GM23338 (cell line): ENCODE data around the gene GFRA4. TPM values are rescaled to one million over a fixed set of nuclear protein-coding genes. Genes with fewer than 3 reads are reported as not detected.

Experiments
- ATAC-seq: fragments of 200-7000 bp; cut with Tn5 transposase; 3 replicates; pipeline ENCODE4 v1.9.1; 2020
- DNase-seq: peaks from one replicate; pipeline ENCODE4 v3.0.0-alpha.2; 2015; ENCODE audit warnings: low spot score
- H2AFZ ChIP-seq: fragments of 200-600 bp; sonication (generic); 2 replicates; pipeline ENCODE4 v1.8.0; 2016; ENCODE audit warnings: antibody characterized with exemption, mild to moderate bottlenecking, moderate library complexity
- H3F3A ChIP-seq: fragments of 200-600 bp; sonication (generic); replicated peaks from 2 replicates; pipeline ENCODE4 v1.8.0; 2017; ENCODE audit warnings: antibody characterized with exemption, mixed run types, low read depth
- H3K27ac ChIP-seq: fragments of 200-600 bp; sonication (generic); 2 replicates; pipeline ENCODE4 v1.6.1; 2016; ENCODE audit warnings: low read depth
- H3K27me3 ChIP-seq: fragments of 200-600 bp; sonication (generic); 2 replicates; pipeline ENCODE4 v1.8.0; 2016; ENCODE audit warnings: mild to moderate bottlenecking, mixed run types, moderate library complexity; ENCODE audit not compliant: insufficient read depth
- H3K36me3 ChIP-seq: fragments of 200-600 bp; sonication (generic); 2 replicates; pipeline ENCODE4 v1.8.0; 2016; ENCODE audit warnings: mild to moderate bottlenecking; ENCODE audit not compliant: insufficient read depth
- H3K4me1 ChIP-seq: fragments of 200-600 bp; sonication (generic); 2 replicates; pipeline ENCODE4 v1.8.0; 2016; ENCODE audit warnings: mild to moderate bottlenecking, moderate library complexity; ENCODE audit not compliant: insufficient read depth
- H3K4me2 ChIP-seq: fragments of 200-600 bp; sonication (generic); 2 replicates; pipeline ENCODE4 v1.7.1; 2017; ENCODE audit warnings: mixed run types
- H3K4me3 ChIP-seq: fragments of 200-600 bp; sonication (generic); 2 replicates; pipeline ENCODE4 v1.6.1; 2016; ENCODE audit warnings: mixed run types
- H3K79me2 ChIP-seq: fragments of 200-600 bp; sonication (generic); replicated peaks from 2 replicates; pipeline ENCODE4 v1.8.0; 2017; ENCODE audit warnings: mild to moderate bottlenecking; ENCODE audit not compliant: insufficient read depth
- H3K9me2 ChIP-seq: fragments of 200-600 bp; sonication (generic); 2 replicates; pipeline ENCODE4 v1.8.0; 2017; ENCODE audit not compliant: insufficient read depth
- H4K20me1 ChIP-seq: fragments of 200-600 bp; sonication (generic); replicated peaks from 2 replicates; pipeline ENCODE4 v1.8.0; 2017; ENCODE audit warnings: mild to moderate bottlenecking; ENCODE audit not compliant: insufficient read depth
- H3K27ac Mint-ChIP-seq: 2 replicates; pipeline ENCODE4 v1.8.0; 2020; ENCODE audit warnings: inconsistent platforms, mild to moderate bottlenecking, moderate library complexity, mixed read lengths
- H3K27me3 Mint-ChIP-seq: 3 replicates; pipeline ENCODE4 v1.8.0; 2022; ENCODE audit warnings: low read depth, mild to moderate bottlenecking, moderate library complexity, mixed read lengths, inconsistent platforms; ENCODE audit not compliant: insufficient read depth, poor library complexity
- H3K36me3 Mint-ChIP-seq: 3 replicates; pipeline ENCODE4 v1.8.0; 2021; ENCODE audit warnings: low read depth, mild to moderate bottlenecking, inconsistent platforms, moderate library complexity, mixed read lengths
- H3K4me1 Mint-ChIP-seq: 3 replicates; pipeline ENCODE4 v1.8.0; 2020; ENCODE audit warnings: mild to moderate bottlenecking, inconsistent platforms, mixed read lengths
- H3K4me3 Mint-ChIP-seq: 3 replicates; pipeline ENCODE4 v1.8.0; 2021; ENCODE audit warnings: moderate library complexity, mild to moderate bottlenecking, inconsistent platforms, mixed read lengths
- H3K9me3 Mint-ChIP-seq: 3 replicates; pipeline ENCODE4 v1.8.0; 2020; ENCODE audit warnings: moderate library complexity, mild to moderate bottlenecking, inconsistent platforms, mixed read lengths
- CREB1 ChIP-seq: fragments of 250-450 bp; sonication (Bioruptor Pico); IDR thresholded peaks from 2 replicates; pipeline ENCODE4 v1.5.0; 2020; ENCODE audit warnings: low read depth, mild to moderate bottlenecking, moderate library complexity
- CTCF ChIP-seq, 2 experiments: fragments of 200-600 bp in 1 of 2; sonication (generic) in 1 of 2; conservative IDR thresholded peaks; 2 replicates each; pipeline versions ENCODE4 v1.5.1 to v1.6.1; 2016 to 2017; ENCODE audit warnings: antibody characterized with exemption in 2 of 2, low read depth in 2 of 2, mild to moderate bottlenecking in 2 of 2, moderate library complexity in 1 of 2
- ETS1 ChIP-seq: IDR thresholded peaks from 2 replicates; pipeline ENCODE4 v1.6.1; 2016; ENCODE audit warnings: antibody characterized with exemption
- EZH2phosphoT487 ChIP-seq: fragments of 200-600 bp; sonication (generic); IDR thresholded peaks from one replicate; pipeline ENCODE4 v1.8.1; 2018; ENCODE audit warnings: antibody characterized with exemption; ENCODE audit not compliant: unreplicated experiment
- POLR2AphosphoS5 ChIP-seq: IDR thresholded peaks from 2 replicates; pipeline ENCODE4 v1.6.1; 2016; ENCODE audit warnings: antibody characterized with exemption, low read depth
- STAT1 ChIP-seq: IDR thresholded peaks from one replicate; pipeline ENCODE4 v1.6.1; 2016; ENCODE audit warnings: antibody characterized with exemption; ENCODE audit not compliant: unreplicated experiment
- ZNF114 ChIP-seq: fragments of 250-450 bp; sonication (Bioruptor Pico); IDR thresholded peaks from 2 replicates; pipeline ENCODE4 v1.5.0; 2020; ENCODE audit warnings: mild to moderate bottlenecking, moderate library complexity
- ZNF331 ChIP-seq: fragments of 250-450 bp; sonication (Bioruptor Pico); IDR thresholded peaks from 2 replicates; pipeline ENCODE4 v1.5.0; 2020; ENCODE audit warnings: low read depth, mild to moderate bottlenecking, moderate library complexity
- polyA plus RNA-seq: library from polyadenylated mRNA; unstranded; fragments of >200 nt; fragmentation: Nextera tagmentation; extraction: Ambion mirVana; gene quantifications from 2 replicates; pipeline ENCODE4 v1.2.1, GENCODE V29; 2016
- total RNA-seq: library from RNA; depleted of rRNA; stranded (reverse); fragments of >200 nt; shearing (Covaris generic); gene quantifications from 2 replicates; pipeline ENCODE4 v1.2.3, GENCODE V29; 2014
- TF ChIP-seq, protein P1 (sequence below): IDR thresholded peaks from one replicate; pipeline ENCODE4 v1.6.1; 2018; ENCODE audit warnings: antibody characterized with exemption; ENCODE audit not compliant: unreplicated experiment

GFRA4 gene
- total and polyA plus RNA-seq, 2 experiments from 2014 or later, result not detected

DNA sequence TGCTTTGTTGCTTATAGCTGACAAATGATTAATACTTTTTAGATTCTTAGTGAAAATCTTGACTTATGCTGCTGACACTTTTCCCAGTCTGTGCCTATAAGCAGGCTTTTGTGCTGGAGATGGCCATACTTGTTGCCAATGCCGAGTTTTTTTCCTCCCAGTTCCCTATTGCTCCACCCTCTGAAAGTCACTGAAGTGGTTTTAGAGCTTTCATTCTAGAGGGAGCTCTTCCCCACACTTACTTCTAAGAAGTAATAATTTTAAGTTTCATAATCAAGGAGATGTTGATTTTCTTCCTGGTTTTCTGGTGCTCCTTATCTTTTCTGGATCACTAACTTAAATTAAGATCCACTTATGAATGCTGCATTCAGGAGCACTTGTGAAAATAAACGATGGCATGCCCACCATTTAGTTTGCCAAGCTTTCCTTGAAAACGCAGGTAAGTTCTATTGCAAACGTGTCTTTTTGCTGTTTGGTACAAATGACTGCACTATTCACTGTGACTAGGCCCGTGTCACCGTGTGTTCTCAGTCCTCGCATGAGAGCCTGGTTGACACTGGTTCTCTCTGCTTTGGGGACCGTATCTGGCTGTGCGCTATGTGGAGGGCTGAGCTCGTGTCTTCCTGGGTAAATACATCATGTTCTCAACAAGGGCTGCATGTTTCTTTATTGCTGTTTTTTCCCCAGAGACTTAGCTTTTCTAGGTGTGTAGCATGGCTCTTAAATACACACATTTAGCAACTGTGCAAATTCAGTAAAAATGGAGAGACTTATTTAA is 50.2 kb downstream of the GFRA4 start:
- Mint-ChIP-seq H3K4me1 (peaks cover 15% of the 10 kb centered on the region; the same call in 2 of the 3 replicates), H3K36me3 (no peaks in the 10 kb centered on the region), H3K27me3 (peaks cover 5% of the 10 kb centered on the region), H3K4me3 (no peak overlapping the region), H3K27ac (0 out of 2 replicates have a peak overlapping the region, but pooled peaks have one; percentile 35), H3K9me3 (no peaks in the 10 kb centered on the region)
- Histone ChIP-seq H3K4me1 (no peaks in the 10 kb centered on the region; the same call in none of the 2 replicates), H3K9me2 (no peaks in the 10 kb centered on the region), H3K4me2 (no peak overlapping the region), H3K36me3 (no peaks in the 10 kb centered on the region), H3K27ac (peak overlapping the region; percentile 6; the same call in 1 of the 2 replicates), H3K79me2 (no peaks in the 10 kb centered on the region), H2AFZ (no peak overlapping the region), H3K4me3 (no peak overlapping the region), H3F3A (no peaks in the 10 kb centered on the region), H4K20me1 (no peaks in the 10 kb centered on the region), H3K27me3 (no peaks in the 10 kb centered on the region)
- peak; percentile 53 for ATAC-seq
- peak in 1 of 2 experiments; percentile 22; a peak in 2 of 4 replicates for TF ChIP-seq CTCF (conservative IDR thresholded peaks at IDR 0.05; ENCODE audit: low read depth in 2 of 2)
- TF ChIP-seq, protein P1, sequence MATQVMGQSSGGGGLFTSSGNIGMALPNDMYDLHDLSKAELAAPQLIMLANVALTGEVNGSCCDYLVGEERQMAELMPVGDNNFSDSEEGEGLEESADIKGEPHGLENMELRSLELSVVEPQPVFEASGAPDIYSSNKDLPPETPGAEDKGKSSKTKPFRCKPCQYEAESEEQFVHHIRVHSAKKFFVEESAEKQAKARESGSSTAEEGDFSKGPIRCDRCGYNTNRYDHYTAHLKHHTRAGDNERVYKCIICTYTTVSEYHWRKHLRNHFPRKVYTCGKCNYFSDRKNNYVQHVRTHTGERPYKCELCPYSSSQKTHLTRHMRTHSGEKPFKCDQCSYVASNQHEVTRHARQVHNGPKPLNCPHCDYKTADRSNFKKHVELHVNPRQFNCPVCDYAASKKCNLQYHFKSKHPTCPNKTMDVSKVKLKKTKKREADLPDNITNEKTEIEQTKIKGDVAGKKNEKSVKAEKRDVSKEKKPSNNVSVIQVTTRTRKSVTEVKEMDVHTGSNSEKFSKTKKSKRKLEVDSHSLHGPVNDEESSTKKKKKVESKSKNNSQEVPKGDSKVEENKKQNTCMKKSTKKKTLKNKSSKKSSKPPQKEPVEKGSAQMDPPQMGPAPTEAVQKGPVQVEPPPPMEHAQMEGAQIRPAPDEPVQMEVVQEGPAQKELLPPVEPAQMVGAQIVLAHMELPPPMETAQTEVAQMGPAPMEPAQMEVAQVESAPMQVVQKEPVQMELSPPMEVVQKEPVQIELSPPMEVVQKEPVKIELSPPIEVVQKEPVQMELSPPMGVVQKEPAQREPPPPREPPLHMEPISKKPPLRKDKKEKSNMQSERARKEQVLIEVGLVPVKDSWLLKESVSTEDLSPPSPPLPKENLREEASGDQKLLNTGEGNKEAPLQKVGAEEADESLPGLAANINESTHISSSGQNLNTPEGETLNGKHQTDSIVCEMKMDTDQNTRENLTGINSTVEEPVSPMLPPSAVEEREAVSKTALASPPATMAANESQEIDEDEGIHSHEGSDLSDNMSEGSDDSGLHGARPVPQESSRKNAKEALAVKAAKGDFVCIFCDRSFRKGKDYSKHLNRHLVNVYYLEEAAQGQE, result no peak
- no peak for DNase-seq

DNA sequence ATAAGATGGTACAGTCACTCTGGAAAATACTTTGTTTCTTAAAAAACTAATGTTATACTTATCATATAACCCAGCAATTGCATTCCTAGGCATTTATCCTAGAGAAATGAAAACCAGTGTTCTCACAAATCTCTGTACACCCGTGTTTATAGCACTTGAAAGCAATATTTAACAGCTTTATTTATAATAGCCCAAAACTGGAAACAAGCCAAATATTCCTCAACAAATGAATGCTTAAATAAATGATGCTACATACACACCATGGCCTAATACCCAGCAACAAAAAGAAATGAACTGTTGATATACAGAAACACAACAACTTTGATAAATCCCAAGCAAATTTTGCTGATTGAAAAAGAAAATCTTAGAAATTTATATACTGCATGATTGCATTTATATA is 51.3 kb downstream of the GFRA4 start:
- no peaks in the 10 kb centered on the region for H3K9me3 Mint-ChIP-seq
- H3K27me3 Mint-ChIP-seq, result peaks cover 5% of the 10 kb centered on the region
- peaks cover 15% of the 10 kb centered on the region; the same call in 2 of the 3 replicates for H3K4me1 Mint-ChIP-seq
- no peaks in the 10 kb centered on the region for H3K27me3 ChIP-seq
- H3K27ac Mint-ChIP-seq, result no peak overlapping the region
- no peaks in the 10 kb centered on the region for H4K20me1 ChIP-seq
- no peak overlapping the region for H3K27ac ChIP-seq
- H3K4me2 ChIP-seq, result no peak overlapping the region
- H3K4me3 ChIP-seq, result no peak overlapping the region
- no peaks in the 10 kb centered on the region; the same call in none of the 2 replicates for H3K4me1 ChIP-seq
- H3F3A ChIP-seq, result no peaks in the 10 kb centered on the region
- H3K36me3 Mint-ChIP-seq, result no peaks in the 10 kb centered on the region
- no peaks in the 10 kb centered on the region for H3K79me2 ChIP-seq
- H3K9me2 ChIP-seq, result no peaks in the 10 kb centered on the region
- no peak for ATAC-seq
- H3K4me3 Mint-ChIP-seq, result no peak overlapping the region
- H2AFZ ChIP-seq, result no peak overlapping the region
- DNase-seq, result no peak
- no peaks in the 10 kb centered on the region for H3K36me3 ChIP-seq
- TF ChIP-seq ZNF331 (CRISPR knock-in tag) (no peak), ETS1 (no peak), STAT1 (no peak), POLR2AphosphoS5 (no peak), ZNF114 (CRISPR knock-in tag) (no peak), EZH2phosphoT487 (no peak), CTCF (conservative IDR thresholded peaks at IDR 0.05; ENCODE audit: low read depth in 2 of 2) (no peak), CREB1 (CRISPR knock-in tag) (no peak)
- TF ChIP-seq, protein P1, result no peak
